WTC11 (cell line): ENCODE results near the gene PIEZO1. TPM values are rescaled to one million over a fixed set of nuclear protein-coding genes. Genes with fewer than 3 reads are reported as not detected.

Experiments
- ATAC-seq: fragments of 200-7000 bp; cut with Tn5 transposase; 2 replicates; pipeline ENCODE4 v1.10.0; 2021; ENCODE audit warnings: mild to moderate bottlenecking, moderate library complexity
- CTCF ChIA-PET: fragments of 300-600 bp; sonication (Branson Sonifier 250); formaldehyde crosslinking; loops from one replicate; lab custom pipeline; 2021; ENCODE audit warnings: antibody characterized with exemption; lab: Charles Lee
- POLR2A ChIA-PET: fragments of 350-600 bp; sonication (Branson Sonifier 250); formaldehyde crosslinking; loops from one replicate; lab custom pipeline; 2021; ENCODE audit warnings: antibody characterized with exemption; lab: Charles Lee
- DNase-seq: peaks from one replicate; pipeline ENCODE4 v3.0.0; 2021; ENCODE audit warnings: low spot score
- H3K27ac Mint-ChIP-seq: 2 replicates; pipeline ENCODE4 v1.8.0; 2021; ENCODE audit warnings: mixed read lengths
- H3K27me3 Mint-ChIP-seq: 2 replicates; pipeline ENCODE4 v1.8.0; 2021; ENCODE audit warnings: low read depth, mild to moderate bottlenecking, moderate library complexity, mixed read lengths
- H3K36me3 Mint-ChIP-seq: 2 replicates; pipeline ENCODE4 v1.8.0; 2021; ENCODE audit warnings: mixed read lengths
- H3K4me1 Mint-ChIP-seq: 2 replicates; pipeline ENCODE4 v1.8.0; 2022; ENCODE audit warnings: mixed read lengths
- H3K4me3 Mint-ChIP-seq: 2 replicates; pipeline ENCODE4 v1.8.0; 2021; ENCODE audit warnings: mild to moderate bottlenecking, moderate library complexity, mixed read lengths
- H3K9me3 Mint-ChIP-seq: 2 replicates; pipeline ENCODE4 v1.8.0; 2021; ENCODE audit warnings: mixed read lengths
- CREM ChIP-seq: sonication (generic); formaldehyde crosslinking; IDR thresholded peaks from 2 replicates; pipeline ENCODE4 v1.8.1; 2022; ENCODE audit warnings: mild to moderate bottlenecking, missing genetic modification reagents, moderate library complexity
- ESRRA ChIP-seq: sonication (generic); formaldehyde crosslinking; IDR thresholded peaks from 2 replicates; pipeline ENCODE4 v1.8.1; 2022; ENCODE audit warnings: mild to moderate bottlenecking, missing genetic modification reagents, borderline replicate concordance
- FOXJ3 ChIP-seq: sonication (generic); formaldehyde crosslinking; IDR thresholded peaks from 2 replicates; pipeline ENCODE4 v1.9.0; 2021; ENCODE audit warnings: missing genetic modification reagents, mild to moderate bottlenecking, borderline replicate concordance
- GTF2I ChIP-seq: fragments of 250-450 bp; sonication (Bioruptor Pico); conservative IDR thresholded peaks from 2 replicates; pipeline ENCODE4 v1.4.0; 2021; ENCODE audit warnings: mild to moderate bottlenecking
- HMGA2 ChIP-seq: fragments of 250-450 bp; sonication (Bioruptor Pico); IDR thresholded peaks from 2 replicates; pipeline ENCODE4 v1.4.0; 2021; ENCODE audit warnings: mild to moderate bottlenecking, moderate library complexity
- JAZF1 ChIP-seq: fragments of 250-450 bp; sonication (Bioruptor Pico); IDR thresholded peaks from 2 replicates; pipeline ENCODE4 v1.9.0; 2021; ENCODE audit warnings: moderate library complexity, mild to moderate bottlenecking, inconsistent platforms
- MYBL2 ChIP-seq: sonication (generic); formaldehyde crosslinking; IDR thresholded peaks from 2 replicates; pipeline ENCODE4 v1.8.1; 2023; ENCODE audit warnings: mild to moderate bottlenecking, moderate library complexity, missing genetic modification reagents
- NR2C2 ChIP-seq: sonication (generic); formaldehyde crosslinking; IDR thresholded peaks from 2 replicates; pipeline ENCODE4 v1.8.0; 2022; ENCODE audit warnings: mild to moderate bottlenecking, missing genetic modification reagents
- NR3C1 ChIP-seq: sonication (generic); formaldehyde crosslinking; conservative IDR thresholded peaks from 2 replicates; pipeline ENCODE4 v1.8.1; 2023; ENCODE audit warnings: low read depth, mild to moderate bottlenecking, missing genetic modification reagents
- OVOL2 ChIP-seq: fragments of 250-450 bp; sonication (Bioruptor Pico); IDR thresholded peaks from 2 replicates; pipeline ENCODE4 v1.9.0; 2021; ENCODE audit warnings: mild to moderate bottlenecking, borderline replicate concordance
- RELA ChIP-seq: sonication (generic); formaldehyde crosslinking; IDR thresholded peaks from 2 replicates; pipeline ENCODE4 v1.8.1; 2022; ENCODE audit warnings: missing genetic modification reagents, mild to moderate bottlenecking, borderline replicate concordance
- ZNF121 ChIP-seq: sonication (generic); formaldehyde crosslinking; IDR thresholded peaks from 2 replicates; pipeline ENCODE4 v1.8.0; 2023; ENCODE audit warnings: missing genetic modification reagents
- ZNF138 ChIP-seq: sonication (generic); formaldehyde crosslinking; conservative IDR thresholded peaks from 2 replicates; pipeline ENCODE4 v1.8.1; 2022; ENCODE audit warnings: mild to moderate bottlenecking, moderate library complexity, missing genetic modification reagents
- total RNA-seq: library from RNA; stranded (reverse); gene quantifications from 3 replicates; pipeline ENCODE4 v1.2.3, GENCODE V29; 2021
- TF ChIP-seq, protein P1 (sequence below): sonication (generic); formaldehyde crosslinking; IDR thresholded peaks from 2 replicates; pipeline ENCODE4 v1.8.1; 2022; ENCODE audit warnings: mild to moderate bottlenecking, missing genetic modification reagents, moderate library complexity, borderline replicate concordance
- TF ChIP-seq, protein P2 (sequence below): sonication (generic); formaldehyde crosslinking; IDR thresholded peaks from 2 replicates; pipeline ENCODE4 v1.8.1; 2023; ENCODE audit warnings: mild to moderate bottlenecking, missing genetic modification reagents
- TF ChIP-seq, protein P3 (sequence below): sonication (generic); formaldehyde crosslinking; IDR thresholded peaks from 2 replicates; pipeline ENCODE4 v1.8.0; 2022; ENCODE audit warnings: mild to moderate bottlenecking, missing genetic modification reagents
- TF ChIP-seq, protein P4 (sequence below): fragments of 250-450 bp; sonication (Bioruptor Pico); IDR thresholded peaks from 2 replicates; pipeline ENCODE4 v1.9.0; 2021; ENCODE audit warnings: moderate library complexity, mild to moderate bottlenecking, inconsistent platforms, borderline replicate concordance
- TF ChIP-seq, protein P5 (sequence below): sonication (generic); formaldehyde crosslinking; IDR thresholded peaks from 2 replicates; pipeline ENCODE4 v1.8.1; 2022; ENCODE audit warnings: mild to moderate bottlenecking, moderate library complexity, missing genetic modification reagents
- TF ChIP-seq, protein P6 (sequence below): sonication (generic); formaldehyde crosslinking; IDR thresholded peaks from 2 replicates; pipeline ENCODE4 v1.8.0; 2023; ENCODE audit warnings: mild to moderate bottlenecking, missing genetic modification reagents
- TF ChIP-seq, protein P7 (sequence below): sonication (generic); formaldehyde crosslinking; IDR thresholded peaks from 2 replicates; pipeline ENCODE4 v1.8.0; 2022; ENCODE audit warnings: mild to moderate bottlenecking, missing genetic modification reagents

PIEZO1 gene
- total RNA-seq, 1 experiment from 2014 or later: 71.3 TPM

DNA sequence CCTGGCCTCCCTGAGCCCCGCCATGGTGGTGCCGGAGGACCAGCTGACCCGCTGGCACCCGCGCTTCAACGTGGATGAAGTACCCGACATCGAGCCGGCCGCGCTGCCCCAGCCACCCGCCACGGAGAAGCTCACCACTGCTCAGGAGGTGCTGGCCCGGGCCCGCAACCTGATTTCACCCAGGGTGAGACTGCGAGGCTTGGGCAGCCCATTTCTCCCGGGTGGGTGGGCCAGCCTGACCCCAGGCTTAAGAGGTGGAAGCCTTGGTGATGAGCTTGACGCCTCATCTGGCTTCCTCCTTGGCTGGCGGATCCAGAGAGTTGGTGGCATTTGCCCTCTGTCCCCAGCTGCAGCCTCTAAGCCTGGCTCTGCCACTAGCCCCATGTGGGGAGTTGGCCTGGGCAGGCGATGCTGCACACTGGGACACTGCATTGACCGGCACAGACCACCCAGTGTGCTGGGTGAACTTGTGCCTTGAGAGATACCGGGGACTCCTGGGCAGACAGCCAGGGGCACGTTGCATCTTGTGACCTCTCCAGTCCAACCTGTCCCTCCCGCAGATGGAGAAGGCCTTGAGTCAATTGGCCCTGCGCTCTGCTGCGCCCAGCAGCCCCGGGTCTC lies 21.6 kb upstream of the PIEZO1 start:
- H3K27ac Mint-ChIP-seq: no peak overlapping the region
- DNase-seq (no peak), ATAC-seq (no peak)
- TF ChIP-seq, protein P1, sequence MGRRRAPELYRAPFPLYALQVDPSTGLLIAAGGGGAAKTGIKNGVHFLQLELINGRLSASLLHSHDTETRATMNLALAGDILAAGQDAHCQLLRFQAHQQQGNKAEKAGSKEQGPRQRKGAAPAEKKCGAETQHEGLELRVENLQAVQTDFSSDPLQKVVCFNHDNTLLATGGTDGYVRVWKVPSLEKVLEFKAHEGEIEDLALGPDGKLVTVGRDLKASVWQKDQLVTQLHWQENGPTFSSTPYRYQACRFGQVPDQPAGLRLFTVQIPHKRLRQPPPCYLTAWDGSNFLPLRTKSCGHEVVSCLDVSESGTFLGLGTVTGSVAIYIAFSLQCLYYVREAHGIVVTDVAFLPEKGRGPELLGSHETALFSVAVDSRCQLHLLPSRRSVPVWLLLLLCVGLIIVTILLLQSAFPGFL: 0 out of 2 replicates have a peak, but pooled peaks have one; percentile 28
- TF ChIP-seq FOXJ3 (CRISPR knock-in tag): no peak
- no peaks in the 10 kb centered on the region for H3K9me3 Mint-ChIP-seq
- H3K4me3 Mint-ChIP-seq: no peak overlapping the region
- peaks cover 11% of the 10 kb centered on the region for H3K4me1 Mint-ChIP-seq
- no peaks in the 10 kb centered on the region for H3K27me3 Mint-ChIP-seq
- peaks cover 39% of the 10 kb centered on the region for H3K36me3 Mint-ChIP-seq
- CTCF ChIA-PET: interaction anchor here (0.6 to 5.7 kb wide), 4 partner anchors 22 to 69 kb away, joined by 3 to 34 read pairs (median 4); no protein-coding TSS in a partner anchor
- POLR2A ChIA-PET: no interaction called here

DNA sequence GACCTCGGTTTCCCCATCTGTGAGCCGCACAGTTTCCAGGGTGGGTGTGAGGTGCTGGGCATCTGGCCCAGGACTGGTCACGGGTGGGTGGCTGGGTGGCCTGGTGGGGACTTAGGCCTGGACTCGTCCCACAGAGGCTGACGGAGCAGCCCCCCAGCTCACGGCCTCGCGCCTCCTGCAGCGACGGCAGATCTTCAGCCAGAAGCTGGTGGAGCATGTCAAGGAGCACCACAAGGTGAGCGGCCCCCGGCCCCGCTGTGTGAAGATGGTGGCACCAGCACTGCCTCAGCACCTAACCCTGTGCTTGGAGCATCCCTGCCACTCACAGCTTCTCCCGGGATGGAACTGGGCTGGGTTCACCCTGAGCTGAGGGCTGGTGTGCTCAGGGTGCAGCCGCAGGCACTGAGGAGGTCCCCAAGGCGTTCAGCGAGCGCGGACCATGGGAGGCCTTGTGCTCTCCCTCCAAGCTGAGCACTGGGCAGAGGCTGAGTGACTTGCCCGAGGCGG lies 20.9 kb upstream of the PIEZO1 start:
- Mint-ChIP-seq H3K9me3 (no peaks in the 10 kb centered on the region), H3K4me1 (peaks cover 10% of the 10 kb centered on the region), H3K36me3 (peaks cover 39% of the 10 kb centered on the region), H3K27ac (no peak overlapping the region), H3K4me3 (peak overlapping the region; percentile 10; the same call in 1 of the 2 replicates), H3K27me3 (no peaks in the 10 kb centered on the region)
- TF ChIP-seq, protein P2, sequence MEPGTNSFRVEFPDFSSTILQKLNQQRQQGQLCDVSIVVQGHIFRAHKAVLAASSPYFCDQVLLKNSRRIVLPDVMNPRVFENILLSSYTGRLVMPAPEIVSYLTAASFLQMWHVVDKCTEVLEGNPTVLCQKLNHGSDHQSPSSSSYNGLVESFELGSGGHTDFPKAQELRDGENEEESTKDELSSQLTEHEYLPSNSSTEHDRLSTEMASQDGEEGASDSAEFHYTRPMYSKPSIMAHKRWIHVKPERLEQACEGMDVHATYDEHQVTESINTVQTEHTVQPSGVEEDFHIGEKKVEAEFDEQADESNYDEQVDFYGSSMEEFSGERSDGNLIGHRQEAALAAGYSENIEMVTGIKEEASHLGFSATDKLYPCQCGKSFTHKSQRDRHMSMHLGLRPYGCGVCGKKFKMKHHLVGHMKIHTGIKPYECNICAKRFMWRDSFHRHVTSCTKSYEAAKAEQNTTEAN: no peak
- TF ChIP-seq, protein P3, sequence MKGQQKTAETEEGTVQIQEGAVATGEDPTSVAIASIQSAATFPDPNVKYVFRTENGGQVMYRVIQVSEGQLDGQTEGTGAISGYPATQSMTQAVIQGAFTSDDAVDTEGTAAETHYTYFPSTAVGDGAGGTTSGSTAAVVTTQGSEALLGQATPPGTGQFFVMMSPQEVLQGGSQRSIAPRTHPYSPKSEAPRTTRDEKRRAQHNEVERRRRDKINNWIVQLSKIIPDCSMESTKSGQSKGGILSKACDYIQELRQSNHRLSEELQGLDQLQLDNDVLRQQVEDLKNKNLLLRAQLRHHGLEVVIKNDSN (CRISPR knock-in tag): no peak
- TF ChIP-seq MYBL2 (CRISPR knock-in tag) (no peak), HMGA2 (CRISPR knock-in tag) (no peak)
- ATAC-seq: no peak
- no peak for DNase-seq
- ChIA-PET CTCF (interaction anchor here (1.2 to 5.7 kb wide), 3 partner anchors 22 to 69 kb away, joined by 3 to 34 read pairs (median 3); no protein-coding TSS in a partner anchor), POLR2A (no interaction called here)

DNA sequence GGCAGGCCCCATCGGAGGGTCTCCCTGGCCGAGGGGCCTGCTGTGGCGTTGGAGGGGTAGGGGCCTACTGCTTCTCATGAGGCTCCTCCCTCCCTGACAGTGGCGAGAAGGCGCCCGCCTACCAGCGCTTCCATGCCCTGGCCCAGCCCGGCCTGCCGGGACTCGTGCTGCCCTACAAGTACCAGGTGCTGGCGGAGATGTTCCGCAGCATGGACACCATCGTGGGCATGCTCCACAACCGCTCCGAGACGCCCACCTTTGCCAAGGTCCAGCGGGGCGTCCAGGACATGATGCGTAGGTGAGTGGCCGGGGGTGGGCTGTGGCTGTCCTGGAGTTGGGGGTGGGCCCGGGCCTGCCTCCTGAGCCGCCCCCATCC lies 20.3 kb upstream of the PIEZO1 start:
- peaks cover 39% of the 10 kb centered on the region for H3K36me3 Mint-ChIP-seq
- CTCF ChIA-PET: interaction anchor here (1.2 to 5.7 kb wide), 2 partner anchors 21 to 68 kb away, joined by 3 to 34 read pairs; no protein-coding TSS in a partner anchor
- TF ChIP-seq OVOL2 (CRISPR knock-in tag): no peak
- no peak for TF ChIP-seq NR2C2 (CRISPR knock-in tag)
- no peak for TF ChIP-seq HMGA2 (CRISPR knock-in tag)
- no peak for TF ChIP-seq JAZF1 (CRISPR knock-in tag)
- TF ChIP-seq, protein P4, sequence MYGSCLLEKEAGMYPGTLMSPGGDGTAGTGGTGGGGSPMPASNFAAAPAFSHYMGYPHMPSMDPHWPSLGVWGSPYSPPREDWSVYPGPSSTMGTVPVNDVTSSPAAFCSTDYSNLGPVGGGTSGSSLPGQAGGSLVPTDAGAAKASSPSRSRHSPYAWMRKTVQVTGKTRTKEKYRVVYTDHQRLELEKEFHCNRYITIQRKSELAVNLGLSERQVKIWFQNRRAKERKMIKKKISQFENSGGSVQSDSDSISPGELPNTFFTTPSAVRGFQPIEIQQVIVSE (CRISPR knock-in tag): no peak
- no peak for TF ChIP-seq ESRRA (CRISPR knock-in tag)
- TF ChIP-seq, protein P5, sequence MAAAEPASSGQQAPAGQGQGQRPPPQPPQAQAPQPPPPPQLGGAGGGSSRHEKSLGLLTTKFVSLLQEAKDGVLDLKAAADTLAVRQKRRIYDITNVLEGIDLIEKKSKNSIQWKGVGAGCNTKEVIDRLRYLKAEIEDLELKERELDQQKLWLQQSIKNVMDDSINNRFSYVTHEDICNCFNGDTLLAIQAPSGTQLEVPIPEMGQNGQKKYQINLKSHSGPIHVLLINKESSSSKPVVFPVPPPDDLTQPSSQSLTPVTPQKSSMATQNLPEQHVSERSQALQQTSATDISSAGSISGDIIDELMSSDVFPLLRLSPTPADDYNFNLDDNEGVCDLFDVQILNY (CRISPR knock-in tag): no peak
- no peak for TF ChIP-seq FOXJ3 (CRISPR knock-in tag)
- no peak for TF ChIP-seq RELA (CRISPR knock-in tag)
- no peak for TF ChIP-seq GTF2I (CRISPR knock-in tag)
- TF ChIP-seq, protein P6, sequence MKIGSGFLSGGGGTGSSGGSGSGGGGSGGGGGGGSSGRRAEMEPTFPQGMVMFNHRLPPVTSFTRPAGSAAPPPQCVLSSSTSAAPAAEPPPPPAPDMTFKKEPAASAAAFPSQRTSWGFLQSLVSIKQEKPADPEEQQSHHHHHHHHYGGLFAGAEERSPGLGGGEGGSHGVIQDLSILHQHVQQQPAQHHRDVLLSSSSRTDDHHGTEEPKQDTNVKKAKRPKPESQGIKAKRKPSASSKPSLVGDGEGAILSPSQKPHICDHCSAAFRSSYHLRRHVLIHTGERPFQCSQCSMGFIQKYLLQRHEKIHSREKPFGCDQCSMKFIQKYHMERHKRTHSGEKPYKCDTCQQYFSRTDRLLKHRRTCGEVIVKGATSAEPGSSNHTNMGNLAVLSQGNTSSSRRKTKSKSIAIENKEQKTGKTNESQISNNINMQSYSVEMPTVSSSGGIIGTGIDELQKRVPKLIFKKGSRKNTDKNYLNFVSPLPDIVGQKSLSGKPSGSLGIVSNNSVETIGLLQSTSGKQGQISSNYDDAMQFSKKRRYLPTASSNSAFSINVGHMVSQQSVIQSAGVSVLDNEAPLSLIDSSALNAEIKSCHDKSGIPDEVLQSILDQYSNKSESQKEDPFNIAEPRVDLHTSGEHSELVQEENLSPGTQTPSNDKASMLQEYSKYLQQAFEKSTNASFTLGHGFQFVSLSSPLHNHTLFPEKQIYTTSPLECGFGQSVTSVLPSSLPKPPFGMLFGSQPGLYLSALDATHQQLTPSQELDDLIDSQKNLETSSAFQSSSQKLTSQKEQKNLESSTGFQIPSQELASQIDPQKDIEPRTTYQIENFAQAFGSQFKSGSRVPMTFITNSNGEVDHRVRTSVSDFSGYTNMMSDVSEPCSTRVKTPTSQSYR (CRISPR knock-in tag): no peak
- no peak for TF ChIP-seq ZNF138 (CRISPR knock-in tag)
- TF ChIP-seq NR3C1 (CRISPR knock-in tag): no peak
- TF ChIP-seq, protein P7, sequence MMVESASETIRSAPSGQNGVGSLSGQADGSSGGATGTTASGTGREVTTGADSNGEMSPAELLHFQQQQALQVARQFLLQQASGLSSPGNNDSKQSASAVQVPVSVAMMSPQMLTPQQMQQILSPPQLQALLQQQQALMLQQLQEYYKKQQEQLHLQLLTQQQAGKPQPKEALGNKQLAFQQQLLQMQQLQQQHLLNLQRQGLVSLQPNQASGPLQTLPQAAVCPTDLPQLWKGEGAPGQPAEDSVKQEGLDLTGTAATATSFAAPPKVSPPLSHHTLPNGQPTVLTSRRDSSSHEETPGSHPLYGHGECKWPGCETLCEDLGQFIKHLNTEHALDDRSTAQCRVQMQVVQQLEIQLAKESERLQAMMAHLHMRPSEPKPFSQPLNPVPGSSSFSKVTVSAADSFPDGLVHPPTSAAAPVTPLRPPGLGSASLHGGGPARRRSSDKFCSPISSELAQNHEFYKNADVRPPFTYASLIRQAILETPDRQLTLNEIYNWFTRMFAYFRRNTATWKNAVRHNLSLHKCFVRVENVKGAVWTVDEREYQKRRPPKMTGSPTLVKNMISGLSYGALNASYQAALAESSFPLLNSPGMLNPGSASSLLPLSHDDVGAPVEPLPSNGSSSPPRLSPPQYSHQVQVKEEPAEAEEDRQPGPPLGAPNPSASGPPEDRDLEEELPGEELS (CRISPR knock-in tag): no peak
- no peak for TF ChIP-seq CREM (CRISPR knock-in tag)
- no peak for TF ChIP-seq ZNF121

More for the DNA sequence above, 20.3 kb upstream of the PIEZO1 start:
- H3K27ac Mint-ChIP-seq: no peak overlapping the region; the same call in 1 of the 2 replicates
- no peaks in the 10 kb centered on the region for H3K9me3 Mint-ChIP-seq
- ATAC-seq: no peak
- no peak for DNase-seq
- POLR2A ChIA-PET: no interaction called here
- H3K27me3 Mint-ChIP-seq: no peaks in the 10 kb centered on the region
- peak overlapping the region; percentile 33 for H3K4me3 Mint-ChIP-seq
- peaks cover 3% of the 10 kb centered on the region for H3K4me1 Mint-ChIP-seq
